Stomach (tissue), 4 donors: ENCODE data around the gene SYNE3.
A peak's percentile ranks its signal among the peaks of the same experiment; 100 is the strongest.

ENCODE experiments used
- CTCF ChIP-seq, 7 experiments: fragments of 450-650 bp in 4 of 7; fragments of 200-600 bp in 3 of 7; sonication (generic) in 3 of 7; IDR thresholded peaks; one replicate each; pipeline ENCODE4 v1.5.1; 2016 to 2019; ENCODE audit warnings: antibody characterized with exemption in 7 of 7, control low read depth in 2 of 7, mild to moderate bottlenecking in 1 of 7
- POLR2A ChIP-seq, 4 donors: fragments of 450-650 bp; IDR thresholded peaks; one replicate each; pipeline ENCODE4 v1.6.1; 2016; ENCODE audit warnings: antibody characterized with exemption in 4 of 4, control low read depth in 2 of 4, mild to moderate bottlenecking in 1 of 4, moderate library complexity in 1 of 4
- POLR2AphosphoS5 ChIP-seq, 3 donors: sonication (generic); formaldehyde crosslinking; IDR thresholded peaks; one replicate each; pipeline ENCODE4 v1.6.1; 2016; ENCODE audit warnings: antibody characterized with exemption in 3 of 3

DNA sequence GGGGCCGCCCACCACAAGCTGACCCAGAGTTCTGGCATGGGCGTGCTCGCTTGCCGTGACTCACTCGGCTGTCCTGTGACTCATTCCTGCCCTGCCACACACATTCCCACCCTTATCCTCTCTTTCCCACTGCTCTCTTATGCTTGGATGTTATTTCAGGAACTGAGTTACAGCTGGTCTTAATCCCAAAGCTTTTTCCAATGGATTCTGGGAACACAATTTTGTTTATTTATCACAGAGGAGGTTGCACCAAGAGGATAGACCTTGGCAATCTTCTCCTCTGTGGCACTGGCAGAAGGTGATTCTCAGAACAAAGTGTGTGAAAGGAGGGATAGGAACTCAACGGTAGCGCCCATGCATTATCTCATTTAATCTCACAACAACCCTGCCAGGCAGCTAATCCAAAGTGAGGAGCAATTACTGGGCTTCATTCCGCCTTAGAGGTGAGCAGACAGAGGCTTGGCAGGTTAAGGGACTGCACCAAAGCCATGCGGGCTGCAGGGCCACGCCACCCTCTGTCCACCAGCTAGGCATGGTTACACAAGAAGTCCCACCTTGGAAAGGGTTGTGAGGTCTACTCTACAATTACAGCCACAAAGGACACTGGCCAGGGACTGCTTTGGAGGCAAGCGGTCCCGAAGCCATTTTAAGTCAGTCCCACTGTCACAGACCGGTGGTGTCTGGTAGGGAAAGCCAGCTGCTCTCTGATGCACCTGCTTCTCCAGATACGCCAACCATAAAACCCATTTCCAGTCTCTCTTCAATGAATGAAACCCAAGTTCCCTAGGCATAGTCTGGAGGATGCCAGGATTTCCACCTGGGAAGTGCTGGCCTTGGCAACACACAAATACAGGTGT, 32.9 kb downstream of the SYNE3 start:
- TF ChIP-seq CTCF (IDR thresholded peaks at IDR 0.05) (no peak), POLR2AphosphoS5 (IDR thresholded peaks at IDR 0.05) (peak; percentile 40 to 89 (median 77)), POLR2A (IDR thresholded peaks at IDR 0.05) (no peak)
